GM12892 (cell line): ENCODE data around the gene METTL21A.

Experiments used
- POLR2A ChIP-seq: IDR thresholded peaks from 2 replicates; pipeline ENCODE4 v1.6.1; 2011; ENCODE audit warnings: low read depth, low read length, control low read depth
- POLR2AphosphoS5 ChIP-seq: IDR thresholded peaks from 2 replicates; pipeline ENCODE4 v1.6.1; 2011; ENCODE audit warnings: low read depth, low read length, control low read depth
- TAF1 ChIP-seq: IDR thresholded peaks from 2 replicates; pipeline ENCODE4 v1.6.1; 2011; ENCODE audit warnings: low read depth, mild to moderate bottlenecking, control low read depth, low read length, borderline replicate concordance

- no peak for TF ChIP-seq POLR2A
- TF ChIP-seq POLR2AphosphoS5 = no peak
- no peak for TF ChIP-seq TAF1
Measured at GRCh38 chr2:207616185-207616584, 9.0 kb downstream of the METTL21A start.
